Thoracic aorta (tissue), 2 donors: ENCODE data around the gene ZNF792. TPM values are rescaled to one million over a fixed set of nuclear protein-coding genes. Genes with fewer than 3 reads are reported as not detected.
A peak's percentile ranks its signal among the peaks of the same experiment; 100 is the strongest.
"Not testable (repeated sequence)": the region's sequence is repeated elsewhere in the genome, so short reads cannot be mapped to it uniquely, and the experiment has no call there.

ENCODE experiments used
- ATAC-seq: fragments of 150-250 bp; one replicate; pipeline ENCODE4 v1.8.0; 2017; ENCODE audit warnings: low read depth; ENCODE audit not compliant: insufficient number of reproducible peaks, low FRiP score
- DNase-seq: peaks from one replicate; pipeline ENCODE4 v3.0.0-alpha.2; 2020; ENCODE audit warnings: low spot score
- H3K27ac ChIP-seq, 2 donors: fragments of 200-600 bp; sonication (generic); 1 replicate in 1 of 2; 2 replicates in 1 of 2; pipeline ENCODE4 v1.5.1; 2016; ENCODE audit warnings: mild to moderate bottlenecking in 2 of 2, moderate library complexity in 2 of 2
- H3K27me3 ChIP-seq: fragments of 200-600 bp; sonication (generic); replicated peaks from 2 replicates; pipeline ENCODE4 v1.6.0; 2016; ENCODE audit warnings: mild to moderate bottlenecking; ENCODE audit not compliant: insufficient read depth
- H3K36me3 ChIP-seq: fragments of 200-600 bp; sonication (generic); one replicate; pipeline ENCODE4 v1.5.1; 2016
- H3K4me1 ChIP-seq, 2 donors: fragments of 200-600 bp; sonication (generic); 1 replicate in 1 of 2; 2 replicates in 1 of 2; pipeline versions ENCODE4 v1.5.1 to v1.6.0; 2016; ENCODE audit warnings: low read depth in 2 of 2, mild to moderate bottlenecking in 1 of 2; ENCODE audit not compliant: control insufficient read depth in 1 of 2
- H3K4me3 ChIP-seq: fragments of 200-600 bp; sonication (generic); 2 replicates; pipeline ENCODE4 v1.5.1; 2016; ENCODE audit warnings: mild to moderate bottlenecking
- H3K9me3 ChIP-seq: fragments of 200-600 bp; sonication (generic); 2 replicates; pipeline ENCODE4 v1.5.1; 2016
- total RNA-seq, 2 donors: library from RNA; depleted of rRNA; stranded (reverse); fragments of >200 nt; gene quantifications; one replicate each; pipeline versions ENCODE4 v1.1.0 to v1.2.3, GENCODE V29; 2016
- TF ChIP-seq, protein P1 (sequence below): fragments of 200-600 bp; sonication (generic); IDR thresholded peaks from one replicate; pipeline ENCODE4 v1.5.1; 2019; ENCODE audit warnings: antibody characterized with exemption

Gene ZNF792
- total RNA-seq, 2 donors from 2014 or later, result 5.5 to 8.5 TPM

DNA sequence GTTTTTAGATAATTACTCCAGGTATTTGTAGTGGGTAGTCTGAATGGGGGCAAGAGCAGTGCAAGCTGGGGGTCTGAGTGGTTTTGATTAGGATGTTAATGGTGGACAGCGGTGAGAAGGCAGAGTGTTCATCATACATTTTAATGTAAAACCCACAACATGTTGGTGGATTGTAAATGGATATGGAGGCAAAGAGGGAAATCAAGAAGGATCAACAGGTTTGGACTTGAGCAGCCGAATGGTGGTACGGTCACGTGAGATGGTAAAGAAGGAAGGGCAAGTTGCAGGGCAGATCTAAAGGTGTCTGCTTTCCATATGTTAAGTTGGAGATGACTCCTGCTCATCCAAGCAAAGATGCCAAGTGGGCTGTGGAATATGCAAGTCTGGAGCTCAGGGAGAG, 27.8 kb downstream of the ZNF792 start:
- no peaks in the 10 kb centered on the region for H3K9me3 ChIP-seq
- DNase-seq, result no peak
- no peak overlapping the region for H3K4me3 ChIP-seq
- ATAC-seq, result no peak
- peaks cover 16% of the 10 kb centered on the region for H3K36me3 ChIP-seq
- TF ChIP-seq, protein P1, sequence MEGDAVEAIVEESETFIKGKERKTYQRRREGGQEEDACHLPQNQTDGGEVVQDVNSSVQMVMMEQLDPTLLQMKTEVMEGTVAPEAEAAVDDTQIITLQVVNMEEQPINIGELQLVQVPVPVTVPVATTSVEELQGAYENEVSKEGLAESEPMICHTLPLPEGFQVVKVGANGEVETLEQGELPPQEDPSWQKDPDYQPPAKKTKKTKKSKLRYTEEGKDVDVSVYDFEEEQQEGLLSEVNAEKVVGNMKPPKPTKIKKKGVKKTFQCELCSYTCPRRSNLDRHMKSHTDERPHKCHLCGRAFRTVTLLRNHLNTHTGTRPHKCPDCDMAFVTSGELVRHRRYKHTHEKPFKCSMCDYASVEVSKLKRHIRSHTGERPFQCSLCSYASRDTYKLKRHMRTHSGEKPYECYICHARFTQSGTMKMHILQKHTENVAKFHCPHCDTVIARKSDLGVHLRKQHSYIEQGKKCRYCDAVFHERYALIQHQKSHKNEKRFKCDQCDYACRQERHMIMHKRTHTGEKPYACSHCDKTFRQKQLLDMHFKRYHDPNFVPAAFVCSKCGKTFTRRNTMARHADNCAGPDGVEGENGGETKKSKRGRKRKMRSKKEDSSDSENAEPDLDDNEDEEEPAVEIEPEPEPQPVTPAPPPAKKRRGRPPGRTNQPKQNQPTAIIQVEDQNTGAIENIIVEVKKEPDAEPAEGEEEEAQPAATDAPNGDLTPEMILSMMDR, result no peak
- H3K27me3 ChIP-seq, result no peaks in the 10 kb centered on the region
- H3K4me1 ChIP-seq, result no peaks in the 10 kb centered on the region
- no peak overlapping the region for H3K27ac ChIP-seq

DNA sequence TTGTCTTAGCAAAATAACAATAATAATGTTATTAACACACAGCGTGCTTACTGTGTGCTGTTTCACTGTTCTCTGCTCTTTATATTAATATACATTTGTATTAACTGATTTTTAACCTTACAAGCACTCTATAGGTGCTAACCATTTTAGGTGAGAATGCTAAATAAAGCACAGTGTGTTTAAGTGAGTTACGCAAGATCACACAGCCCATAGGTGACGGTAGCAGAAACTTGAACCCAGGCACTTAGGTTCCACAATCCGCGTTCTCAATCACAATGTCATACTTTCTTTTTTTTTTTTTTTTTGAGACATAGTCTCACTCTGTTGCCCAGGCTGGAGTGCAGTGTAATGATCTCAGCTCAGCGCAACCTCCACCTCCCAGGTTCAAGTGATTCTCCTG, 31.5 kb downstream of the ZNF792 start:
- H3K4me1 ChIP-seq, result peaks cover 3 to 4% of the 10 kb centered on the region in 2 donors
- H3K4me3 ChIP-seq, result no peak overlapping the region
- ATAC-seq (no peak), DNase-seq (no peak)
- no peaks in the 10 kb centered on the region for H3K27me3 ChIP-seq
- no peak overlapping the region for H3K27ac ChIP-seq
- H3K36me3 ChIP-seq, result peaks cover 13% of the 10 kb centered on the region
- no peaks in the 10 kb centered on the region for H3K9me3 ChIP-seq
- TF ChIP-seq, protein P1, result no peak

DNA sequence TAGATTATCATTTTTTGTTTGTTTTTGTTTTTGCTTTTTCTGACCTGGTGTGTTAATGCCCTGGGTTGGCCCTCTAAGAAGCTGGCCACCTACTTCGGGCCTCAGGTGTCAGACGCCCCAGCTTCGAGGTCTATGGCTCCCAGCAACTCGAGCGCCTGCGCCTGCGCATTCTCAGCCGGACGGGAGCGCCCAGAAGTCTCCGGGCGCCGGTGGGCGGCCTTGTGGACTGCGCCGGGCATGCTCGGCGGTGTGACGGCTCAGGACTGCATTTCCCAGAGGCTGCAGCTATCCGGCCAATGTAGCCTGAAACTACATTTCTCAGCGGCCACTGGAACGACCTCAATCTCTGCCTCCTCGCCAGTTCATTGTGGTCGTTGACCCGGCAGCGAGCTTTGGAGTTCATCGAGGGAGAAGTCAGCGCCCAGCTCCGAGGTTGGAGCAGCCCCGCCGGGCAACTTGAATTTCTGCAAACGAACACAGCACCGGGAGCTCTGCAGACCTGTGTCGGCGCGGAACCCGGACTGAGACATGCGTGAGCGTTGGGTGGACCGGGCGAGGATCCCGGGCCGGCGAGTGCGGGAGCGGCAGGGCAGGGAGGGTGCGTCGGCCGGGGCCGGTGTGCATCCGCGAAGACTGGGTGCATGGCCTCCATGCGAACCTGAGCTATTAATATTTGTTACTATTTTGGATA, 37.2 kb downstream of the ZNF792 start, which contains the start of gene ZNF30:
ZNF30 (plus strand) TSS at position 219 of the 691 bp plus-strand sequence. CDS start 3,045 bp downstream, outside the sequence.
- peak; percentile 57 for DNase-seq
- H3K9me3 ChIP-seq, result no peaks in the 10 kb centered on the region
- TF ChIP-seq, protein P1, result no peak

DNA sequence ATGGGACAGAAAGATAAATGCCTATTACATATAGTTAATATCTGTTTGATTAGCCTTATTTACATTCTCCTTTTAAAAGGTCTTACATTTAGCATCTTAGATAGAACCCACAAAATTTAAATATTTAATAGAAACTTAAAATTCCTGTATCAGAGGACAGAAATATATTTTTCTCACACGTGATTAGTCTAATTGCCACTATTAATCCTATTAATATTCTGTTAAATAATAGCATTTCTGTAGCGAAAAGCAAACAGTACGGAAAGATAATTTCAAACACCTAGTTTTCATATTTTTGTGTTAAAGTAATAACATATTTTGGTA, 37.7 kb downstream of the ZNF792 start:
- ATAC-seq (no peak), DNase-seq (no peak)
- H3K27me3 ChIP-seq, result no peaks in the 10 kb centered on the region
- TF ChIP-seq, protein P1, result no peak
- H3K36me3 ChIP-seq, result no peaks in the 10 kb centered on the region
- peaks cover 3 to 7% of the 10 kb centered on the region in 2 donors for H3K4me1 ChIP-seq
- H3K9me3 ChIP-seq, result no peaks in the 10 kb centered on the region
- peak overlapping the region; percentile 83 for H3K4me3 ChIP-seq
- peak overlapping the region; percentile 5 to 65 for H3K27ac ChIP-seq

More for the DNA sequence above, 37.2 kb downstream of the ZNF792 start, which contains the start of gene ZNF30:
- peak within 1 kb of the TSS; percentile 5 to 65 for H3K27ac ChIP-seq
- H3K4me1 ChIP-seq, result peaks cover 3 to 7% of the 10 kb centered on the region in 2 donors
- peak within 1 kb of the TSS; percentile 83 for H3K4me3 ChIP-seq
- no peaks in the 10 kb centered on the region for H3K27me3 ChIP-seq
- H3K36me3 ChIP-seq, result no peaks in the 10 kb centered on the region
- ATAC-seq, result peak; percentile 79

DNA sequence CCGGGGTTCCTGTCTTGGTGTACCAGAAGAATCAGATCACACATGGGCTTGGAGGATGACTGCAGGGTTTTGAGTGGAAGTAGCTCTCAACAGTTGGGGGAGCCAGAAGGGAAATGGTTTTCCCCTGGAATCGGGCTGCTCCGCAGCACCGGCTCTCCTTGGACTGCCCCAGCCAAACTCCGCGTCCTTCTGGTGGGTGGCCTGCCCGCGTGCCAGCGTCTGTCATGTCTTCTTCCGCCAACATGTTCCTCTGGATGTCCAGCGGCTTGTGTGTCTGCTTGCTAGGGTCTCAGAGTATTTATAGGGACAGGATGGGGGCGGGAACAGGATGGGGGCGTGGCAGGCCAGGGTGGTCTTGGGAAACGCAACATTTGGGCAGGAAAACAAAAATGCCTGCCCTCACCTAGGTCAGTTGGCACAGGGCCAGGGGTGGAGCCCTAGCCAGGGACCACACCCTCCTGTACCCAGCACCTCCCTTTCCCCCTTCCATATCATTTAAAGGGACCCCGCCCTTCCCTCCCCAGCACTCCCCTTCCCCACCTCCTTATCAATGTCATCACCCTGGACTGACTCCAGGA, 38.7 kb downstream of the ZNF792 start:
- H3K4me1 ChIP-seq, result peaks cover 3 to 7% of the 10 kb centered on the region in 2 donors
- H3K4me3 ChIP-seq, result no peak overlapping the region
- no peaks in the 10 kb centered on the region for H3K9me3 ChIP-seq
- TF ChIP-seq, protein P1, result no peak
- DNase-seq, result no peak
- ATAC-seq, result no peak
- no peak overlapping the region for H3K27ac ChIP-seq
- H3K36me3 ChIP-seq, result no peaks in the 10 kb centered on the region
- no peaks in the 10 kb centered on the region for H3K27me3 ChIP-seq

DNA sequence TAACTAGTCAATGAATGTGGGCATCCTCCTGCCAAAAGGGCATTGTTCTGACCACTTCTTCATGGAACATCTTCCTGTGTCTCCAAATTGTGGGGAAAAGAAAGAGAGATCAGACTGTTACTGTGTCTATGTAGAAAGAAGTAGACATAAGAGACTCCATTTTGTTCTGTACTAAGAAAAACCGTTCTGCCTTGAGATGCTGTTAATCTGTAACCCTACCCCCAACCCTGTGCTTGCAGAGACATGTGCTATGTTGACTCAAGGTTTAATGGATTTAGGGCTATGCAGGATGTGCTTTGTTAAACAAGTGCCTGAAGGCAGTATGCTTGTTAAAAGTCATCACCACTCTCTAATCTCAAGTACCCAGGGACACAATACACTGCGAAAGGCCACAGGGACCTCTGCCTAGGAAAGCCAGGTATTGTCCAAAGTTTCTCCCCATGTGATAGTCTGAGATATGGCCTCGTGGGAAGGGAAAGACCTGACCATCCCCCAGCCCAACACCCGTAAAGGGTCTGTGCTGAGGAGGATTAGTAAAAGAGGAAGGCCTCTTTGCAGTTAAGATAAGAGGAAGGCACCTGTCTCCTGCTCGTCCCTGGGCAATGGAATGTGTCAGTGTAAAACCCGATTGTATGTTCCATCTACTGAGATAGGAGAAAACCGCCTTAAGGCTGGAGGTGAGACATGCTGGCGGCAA, 43.8 kb downstream of the ZNF792 start:
- H3K27me3 ChIP-seq, H3K27ac ChIP-seq, H3K4me3 ChIP-seq, DNase-seq, H3K36me3 ChIP-seq, H3K4me1 ChIP-seq, ATAC-seq, H3K9me3 ChIP-seq: not testable (repeated sequence)
